Uterus (tissue), 4 donors: ENCODE results near the gene OR13C3. TPM values are rescaled to one million over a fixed set of nuclear protein-coding genes. Genes with fewer than 3 reads are reported as not detected.

ENCODE experiments used
- DNase-seq, 2 donors: peaks; one replicate each; pipeline ENCODE4 v3.0.0-alpha.2; 2019 to 2020
- H3K27ac ChIP-seq, 2 donors: fragments of 200-600 bp; sonication (generic); 1 replicate in 1 of 2; 2 replicates in 1 of 2; pipeline ENCODE4 v1.5.1; 2016 to 2018
- H3K27me3 ChIP-seq, 2 donors: fragments of 200-600 bp; sonication (generic); one replicate each; pipeline ENCODE4 v1.5.1; 2018 to 2019; ENCODE audit warnings: control low read depth in 1 of 2
- H3K36me3 ChIP-seq, 2 donors: fragments of 200-600 bp; sonication (generic); one replicate each; pipeline ENCODE4 v1.5.1; 2019; ENCODE audit warnings: control low read depth in 1 of 2
- H3K4me1 ChIP-seq, 2 donors: fragments of 200-600 bp; sonication (generic); one replicate each; pipeline ENCODE4 v1.5.1; 2018 to 2019; ENCODE audit warnings: control low read depth in 1 of 2
- H3K4me3 ChIP-seq, 2 donors: fragments of 200-600 bp; sonication (generic); 1 replicate in 1 of 2; 2 replicates in 1 of 2; pipeline ENCODE4 v1.5.1; 2018 to 2019; ENCODE audit warnings: mild to moderate bottlenecking in 1 of 2
- H3K9me3 ChIP-seq, 2 donors: fragments of 200-600 bp; sonication (generic); one replicate each; pipeline ENCODE4 v1.5.1; 2019; ENCODE audit warnings: control low read depth in 1 of 2
- POLR2A ChIP-seq, 2 donors: fragments of 450-650 bp; IDR thresholded peaks; one replicate each; pipeline ENCODE4 v1.6.1; 2016; ENCODE audit warnings: antibody characterized with exemption in 2 of 2, mild to moderate bottlenecking in 1 of 2, moderate library complexity in 1 of 2
- intact Hi-C: fragments of 100-400 bp; cut with DNase I; formaldehyde crosslinking; loops from one replicate; pipeline ENCODE4 v1.15.1; 2023; ENCODE audit warnings: low total_unique reads
- total RNA-seq, 4 donors: library from RNA; depleted of rRNA in 3 of 4; stranded (reverse); fragments of >200 nt in 3 of 4; gene quantifications; one replicate each; pipeline versions ENCODE4 v1.1.0 to v1.2.4, GENCODE V29; 2014 to 2023
- TF ChIP-seq, protein P1 (sequence below), 4 experiments: fragments of 200-600 bp in 2 of 4; fragments of 450-650 bp in 2 of 4; sonication (generic) in 2 of 4; IDR thresholded peaks; one replicate each; pipeline ENCODE4 v1.5.1; 2016 to 2019; ENCODE audit warnings: antibody characterized with exemption in 4 of 4, mild to moderate bottlenecking in 2 of 4, moderate library complexity in 1 of 4
- donor health status: DM: yes; HTN: yes; CAD: no.

The OR13C3 gene
- not detected for total RNA-seq

GRCh38 chr9:104536756-104537155 is at the start of gene OR13C3:
TSS of gene OR13C3 (minus strand) at chr9:104536856. CDS start at chr9:104536723, 133 bp downstream.
- Histone ChIP-seq H3K36me3 (no peaks in the 10 kb centered on the region), H3K27ac (no peak within 1 kb of the TSS), H3K27me3 (no peaks in the 10 kb centered on the region), H3K9me3 (no peaks in the 10 kb centered on the region), H3K4me1 (no peaks in the 10 kb centered on the region), H3K4me3 (no peak within 1 kb of the TSS)
- no peak for DNase-seq
- intact Hi-C loops, result no loop called here
- TF ChIP-seq, protein P1, sequence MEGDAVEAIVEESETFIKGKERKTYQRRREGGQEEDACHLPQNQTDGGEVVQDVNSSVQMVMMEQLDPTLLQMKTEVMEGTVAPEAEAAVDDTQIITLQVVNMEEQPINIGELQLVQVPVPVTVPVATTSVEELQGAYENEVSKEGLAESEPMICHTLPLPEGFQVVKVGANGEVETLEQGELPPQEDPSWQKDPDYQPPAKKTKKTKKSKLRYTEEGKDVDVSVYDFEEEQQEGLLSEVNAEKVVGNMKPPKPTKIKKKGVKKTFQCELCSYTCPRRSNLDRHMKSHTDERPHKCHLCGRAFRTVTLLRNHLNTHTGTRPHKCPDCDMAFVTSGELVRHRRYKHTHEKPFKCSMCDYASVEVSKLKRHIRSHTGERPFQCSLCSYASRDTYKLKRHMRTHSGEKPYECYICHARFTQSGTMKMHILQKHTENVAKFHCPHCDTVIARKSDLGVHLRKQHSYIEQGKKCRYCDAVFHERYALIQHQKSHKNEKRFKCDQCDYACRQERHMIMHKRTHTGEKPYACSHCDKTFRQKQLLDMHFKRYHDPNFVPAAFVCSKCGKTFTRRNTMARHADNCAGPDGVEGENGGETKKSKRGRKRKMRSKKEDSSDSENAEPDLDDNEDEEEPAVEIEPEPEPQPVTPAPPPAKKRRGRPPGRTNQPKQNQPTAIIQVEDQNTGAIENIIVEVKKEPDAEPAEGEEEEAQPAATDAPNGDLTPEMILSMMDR (IDR thresholded peaks at IDR 0.05), result no peak

- Histone ChIP-seq H3K27ac (no peak overlapping the region), H3K27me3 (no peaks in the 10 kb centered on the region), H3K36me3 (no peaks in the 10 kb centered on the region), H3K4me1 (no peaks in the 10 kb centered on the region), H3K9me3 (no peaks in the 10 kb centered on the region), H3K4me3 (no peak overlapping the region)
- TF ChIP-seq POLR2A (IDR thresholded peaks at IDR 0.05), result no peak
- TF ChIP-seq, protein P1 (IDR thresholded peaks at IDR 0.05), result no peak
- DNase-seq, result no peak
- intact Hi-C loops, result no loop called here
Observed at GRCh38 chr9:104580562-104580961, 43.9 kb upstream of the OR13C3 start.

- no peak for TF ChIP-seq POLR2A (IDR thresholded peaks at IDR 0.05)
- TF ChIP-seq, protein P1 (IDR thresholded peaks at IDR 0.05), result no peak
- no peaks in the 10 kb centered on the region for H3K4me1 ChIP-seq
- no peak for DNase-seq
- intact Hi-C loops, result no loop called here
- no peak overlapping the region for H3K4me3 ChIP-seq
- no peaks in the 10 kb centered on the region for H3K36me3 ChIP-seq
- H3K9me3 ChIP-seq, result no peaks in the 10 kb centered on the region
- H3K27me3 ChIP-seq, result no peaks in the 10 kb centered on the region
- no peak overlapping the region for H3K27ac ChIP-seq
Observed at GRCh38 chr9:104577263-104577662, 40.6 kb upstream of the OR13C3 start.

DNA sequence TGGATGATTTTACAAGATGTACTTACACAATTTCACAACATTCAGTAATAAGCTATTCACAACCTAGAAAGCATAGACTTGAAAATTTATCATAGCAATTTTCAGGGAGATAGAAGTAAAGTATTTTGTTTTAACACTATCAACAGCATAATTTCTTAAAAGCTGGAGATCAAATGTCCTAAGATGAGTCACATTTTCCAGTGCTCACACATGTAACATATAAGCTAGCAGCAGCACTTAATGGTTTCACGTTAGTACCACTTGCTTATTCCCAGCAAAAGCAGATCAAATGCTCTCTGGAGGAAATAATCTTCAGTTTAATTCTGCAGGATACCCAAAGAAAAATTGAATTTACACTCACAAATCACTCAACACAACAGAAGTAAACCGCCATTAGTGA is 38.8 kb upstream of the OR13C3 start:
- Histone ChIP-seq H3K9me3 (no peaks in the 10 kb centered on the region), H3K27me3 (no peaks in the 10 kb centered on the region), H3K4me1 (no peaks in the 10 kb centered on the region), H3K4me3 (no peak overlapping the region), H3K27ac (no peak overlapping the region), H3K36me3 (no peaks in the 10 kb centered on the region)
- TF ChIP-seq, protein P1 (IDR thresholded peaks at IDR 0.05), result no peak
- no peak for TF ChIP-seq POLR2A (IDR thresholded peaks at IDR 0.05)
- DNase-seq, result no peak
- intact Hi-C loops, result no loop called here

DNA sequence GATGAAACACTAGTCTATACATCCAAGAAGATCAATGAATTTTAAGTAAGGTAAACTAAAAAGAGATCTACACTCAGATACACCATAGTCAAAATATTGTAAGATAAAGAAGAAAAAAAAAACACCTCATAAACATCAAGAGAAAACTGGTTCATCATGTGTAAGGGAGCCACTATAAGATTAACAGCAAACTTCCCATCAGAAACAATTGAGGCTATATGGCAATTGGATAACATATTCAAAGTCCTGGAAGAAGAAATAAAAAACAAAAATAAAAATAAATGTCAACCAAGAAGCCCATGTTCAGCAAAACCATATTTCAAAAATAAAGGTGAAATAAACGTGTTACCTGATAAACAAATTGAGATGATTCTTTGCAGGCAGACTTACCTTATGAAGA is 36.0 kb upstream of the OR13C3 start:
- Histone ChIP-seq H3K9me3 (no peaks in the 10 kb centered on the region), H3K4me3 (no peak overlapping the region), H3K4me1 (no peaks in the 10 kb centered on the region), H3K27me3 (no peaks in the 10 kb centered on the region), H3K27ac (no peak overlapping the region), H3K36me3 (no peaks in the 10 kb centered on the region)
- DNase-seq, result no peak
- intact Hi-C loops, result no loop called here
- no peak for TF ChIP-seq POLR2A (IDR thresholded peaks at IDR 0.05)
- TF ChIP-seq, protein P1 (IDR thresholded peaks at IDR 0.05), result no peak
